H1 (cell line): Measurements from ENCODE around the gene ADIPOR2.

ENCODE experiments used
- CTCF ChIP-seq, 3 experiments: IDR thresholded peaks; 1 replicate in 2 of 3; 2 replicates in 1 of 3; pipeline versions ENCODE4 v1.5.1 to v1.6.1; 2011; ENCODE audit warnings: low read length in 3 of 3, mild to moderate bottlenecking in 3 of 3, inconsistent platforms in 2 of 3, low read depth in 1 of 3, moderate library complexity in 1 of 3; ENCODE audit not compliant: insufficient read depth in 1 of 3; ENCODE audit errors: control extremely low read depth in 1 of 3
- EP300 ChIP-seq, 2 experiments: IDR thresholded peaks; 1 replicate in 1 of 2; 2 replicates in 1 of 2; pipeline ENCODE4 v1.6.1; 2011 to 2012; ENCODE audit warnings: low read depth in 2 of 2, low read length in 2 of 2, mild to moderate bottlenecking in 2 of 2, borderline replicate concordance in 1 of 2, inconsistent platforms in 1 of 2, moderate library complexity in 1 of 2
- JUND ChIP-seq: IDR thresholded peaks from 2 replicates; pipeline ENCODE4 v1.6.1; 2011; ENCODE audit warnings: mild to moderate bottlenecking, improper control_type of control experiment, low read length

GRCh38 chr12:1747609-1748008 is 56.7 kb downstream of the ADIPOR2 start:
- TF ChIP-seq CTCF (IDR thresholded peaks at IDR 0.05; ENCODE audit: control extremely low read depth in 1 of 3, insufficient read depth in 1 of 3, low read depth in 1 of 3, low read length in 3 of 3): no peak
- TF ChIP-seq EP300 (IDR thresholded peaks at IDR 0.05; ENCODE audit: borderline replicate concordance in 1 of 2, low read depth in 2 of 2, low read length in 2 of 2): no peak
- no peak for TF ChIP-seq JUND
